ENCODE measurements around the gene CEACAM1.
"Not testable (repeated sequence)": the region's sequence is repeated elsewhere in the genome, so short reads cannot be mapped to it uniquely, and the experiment has no call there.

CEACAM1 gene

DNA sequence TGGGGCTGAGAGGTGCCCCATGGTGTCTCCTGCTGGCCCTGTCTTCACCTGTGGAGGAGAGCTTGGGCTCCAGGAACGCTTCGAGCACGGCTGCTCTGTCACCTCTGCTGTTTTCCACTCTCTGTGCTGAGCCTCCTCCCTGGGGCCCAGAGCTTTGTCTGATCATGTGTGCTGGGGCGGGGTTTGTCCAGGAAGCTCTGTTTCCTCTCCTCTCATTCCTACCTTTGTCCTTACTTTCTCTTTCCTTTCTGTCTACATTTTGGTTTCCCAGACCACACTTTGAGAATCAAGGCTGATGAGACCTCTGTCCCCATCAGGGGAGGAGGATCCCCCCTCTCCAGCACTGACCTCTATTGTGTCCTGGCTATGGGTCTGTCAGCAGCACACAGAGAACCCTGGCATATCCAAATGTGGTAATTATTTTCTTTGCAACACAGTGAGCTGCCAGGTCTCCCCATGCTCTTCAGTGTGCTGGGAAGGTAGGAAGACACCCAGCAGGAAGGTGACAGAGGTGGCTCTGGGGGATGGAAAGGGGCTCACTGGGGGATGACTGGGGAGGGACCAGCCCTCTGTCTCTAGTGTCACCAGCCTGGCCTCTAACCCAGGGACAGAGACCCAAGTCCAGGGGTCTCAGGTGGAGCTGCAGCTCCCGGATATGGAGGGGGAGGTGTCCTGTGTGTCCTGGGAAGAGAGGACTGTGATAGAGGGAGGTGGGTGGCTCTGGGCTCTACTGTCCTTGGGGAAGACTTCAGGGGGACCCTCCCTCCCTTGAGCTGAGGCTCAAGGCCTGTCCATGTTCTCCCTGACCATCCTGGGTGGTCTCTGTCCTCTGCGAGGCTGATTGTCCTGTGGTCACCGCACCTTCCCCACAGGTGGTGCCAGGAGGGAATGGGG lies at the start of gene CEACAM1:
CEACAM1 (minus strand) TSS at position 128 of the 894 bp plus-strand sequence; CDS start at position 21, 107 bp downstream.
- DNase-seq, result peak in 2 of 4 experiments; percentile 9 to 33

- DNase-seq, result no peak
Measured at GRCh38 chr19:42577016-42577415, 48.7 kb upstream of the CEACAM1 start.

DNA sequence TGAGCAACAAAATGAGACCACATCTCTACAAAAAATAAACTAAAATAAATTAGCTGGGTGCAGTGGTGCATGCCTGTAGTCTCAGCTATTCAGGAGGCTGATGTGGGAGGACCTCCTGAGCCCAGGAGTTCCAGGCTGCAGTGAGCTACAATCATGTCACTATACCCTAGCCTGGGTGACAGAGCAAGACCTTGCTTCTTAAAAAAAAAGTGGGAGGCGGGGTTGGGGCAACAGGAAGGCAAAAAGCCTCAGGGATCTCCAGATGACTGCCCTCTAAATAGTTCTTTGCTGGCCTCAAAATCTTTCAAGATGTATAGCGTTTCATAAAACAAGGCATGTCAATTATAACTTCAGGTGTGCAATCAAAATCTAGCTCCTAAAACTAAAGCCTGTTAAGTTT lies 48.0 kb upstream of the CEACAM1 start:
- DNase-seq, result no peak

GRCh38 chr19:42573642-42574041 lies 45.4 kb upstream of the CEACAM1 start:
- no peak for DNase-seq

- DNase-seq, result no peak
Measured at GRCh38 chr19:42571116-42571515, 42.8 kb upstream of the CEACAM1 start.

DNA sequence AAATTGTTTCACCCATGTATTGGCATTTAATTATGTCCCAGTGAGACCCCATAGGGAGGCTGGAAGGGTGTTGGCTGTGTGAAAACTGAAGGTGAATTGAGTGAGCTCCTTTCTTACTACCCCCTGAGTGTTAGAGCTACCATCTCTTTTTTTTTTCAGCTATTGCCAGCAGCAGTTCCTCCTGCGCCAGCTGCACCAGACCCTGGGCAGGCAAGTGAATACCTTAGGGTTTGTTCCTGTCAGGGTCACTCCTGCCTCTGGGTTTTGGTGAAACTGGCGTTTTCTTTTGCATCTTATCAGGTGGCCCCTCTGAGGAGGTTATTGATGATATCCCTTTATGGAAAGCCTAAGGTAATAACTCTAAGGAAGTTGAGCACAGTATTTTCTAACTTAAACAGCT lies 40.9 kb upstream of the CEACAM1 start:
- DNase-seq, result no peak

DNA sequence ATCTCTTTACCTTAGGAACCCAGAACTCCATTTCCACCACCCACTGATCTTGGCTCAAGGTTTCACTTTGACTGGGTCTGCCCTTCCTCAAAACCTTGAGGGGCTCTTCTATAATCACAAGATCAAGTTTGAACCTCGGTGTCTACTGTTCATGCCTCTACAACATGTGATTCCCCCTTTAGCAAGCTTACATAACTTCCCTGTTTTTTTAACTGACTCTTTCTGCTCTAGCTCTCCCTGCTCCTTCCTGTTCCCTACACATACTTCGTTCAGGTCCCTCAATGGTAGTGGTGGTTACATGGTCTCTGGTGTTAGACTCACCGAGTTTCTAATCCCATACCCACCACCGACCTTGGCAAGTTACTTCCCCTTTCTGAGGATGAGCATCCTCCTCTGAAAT lies 39.7 kb upstream of the CEACAM1 start:
- DNase-seq, result no peak

- no peak for DNase-seq
Measured at GRCh38 chr19:42567567-42567966, 39.3 kb upstream of the CEACAM1 start.

- no peak for DNase-seq
Measured at GRCh38 chr19:42563352-42564210, 35.3 kb upstream of the CEACAM1 start.

GRCh38 chr19:42561512-42561911 lies 33.2 kb upstream of the CEACAM1 start:
- no peak for DNase-seq

- DNase-seq, result no peak
Measured at GRCh38 chr19:42560731-42561130, 32.5 kb upstream of the CEACAM1 start.

DNA sequence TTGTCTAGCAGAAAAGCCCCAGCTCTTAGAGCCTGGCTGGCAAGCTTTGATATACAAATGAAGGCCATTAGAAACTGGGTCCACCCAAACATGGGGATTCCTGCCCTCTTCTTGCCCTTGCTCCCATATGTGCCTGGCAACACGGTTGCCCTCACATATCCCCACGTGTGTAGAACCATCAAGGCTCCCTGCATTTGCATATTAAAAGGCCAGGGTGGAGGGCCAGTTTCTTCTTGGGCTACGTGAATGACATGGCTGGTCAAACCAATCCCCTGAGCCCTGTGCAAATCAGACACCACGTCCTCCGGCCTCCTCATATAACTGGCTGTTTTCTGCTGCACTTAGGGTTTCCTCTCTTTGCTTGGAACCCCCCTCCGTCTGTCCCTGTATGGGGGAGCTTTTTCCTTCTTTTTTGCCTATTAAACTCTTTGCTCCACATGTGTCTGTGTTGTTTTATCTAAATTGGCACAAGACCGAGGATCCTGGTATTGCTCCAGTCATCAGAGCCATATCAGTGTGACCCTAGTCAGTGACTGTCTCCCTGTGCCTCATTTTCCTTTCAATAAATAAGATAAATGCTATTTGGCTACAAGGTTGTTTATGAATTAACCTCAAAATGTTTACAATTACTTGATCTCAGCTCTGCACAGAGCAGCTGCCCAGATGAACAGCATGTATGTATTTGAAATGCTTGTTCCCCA lies 30.3 kb upstream of the CEACAM1 start:
- DNase-seq, result no peak

- DNase-seq, result not testable (repeated sequence)
Measured at GRCh38 chr19:42557386-42557871, 29.1 kb upstream of the CEACAM1 start.

- no peak for DNase-seq
Measured at GRCh38 chr19:42555801-42556200, 27.5 kb upstream of the CEACAM1 start.

DNA sequence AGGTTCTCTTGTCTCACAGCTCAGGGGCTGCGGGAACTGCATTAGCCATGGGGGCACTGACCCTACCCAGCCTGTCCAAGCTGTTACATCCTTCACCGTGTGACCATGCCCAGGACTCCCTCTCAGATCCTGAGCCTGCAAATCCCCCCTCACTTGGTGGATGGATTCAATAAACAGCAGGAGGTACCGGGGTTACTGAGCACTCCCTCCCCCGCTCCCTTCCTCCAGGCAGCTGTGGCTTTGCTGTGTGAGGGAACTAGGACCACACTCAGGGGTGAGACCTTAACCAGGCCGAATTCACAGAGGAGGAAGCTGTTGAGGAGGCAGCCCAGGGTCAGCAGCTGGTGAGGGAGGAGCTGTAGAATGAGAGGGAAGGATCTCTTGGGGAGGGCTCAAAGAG lies 27.0 kb upstream of the CEACAM1 start:
- DNase-seq, result no peak

- no peak for DNase-seq
Measured at GRCh38 chr19:42554046-42554575, 25.8 kb upstream of the CEACAM1 start.

- no peak for DNase-seq
Measured at GRCh38 chr19:42553292-42554045, 25.2 kb upstream of the CEACAM1 start.

DNA sequence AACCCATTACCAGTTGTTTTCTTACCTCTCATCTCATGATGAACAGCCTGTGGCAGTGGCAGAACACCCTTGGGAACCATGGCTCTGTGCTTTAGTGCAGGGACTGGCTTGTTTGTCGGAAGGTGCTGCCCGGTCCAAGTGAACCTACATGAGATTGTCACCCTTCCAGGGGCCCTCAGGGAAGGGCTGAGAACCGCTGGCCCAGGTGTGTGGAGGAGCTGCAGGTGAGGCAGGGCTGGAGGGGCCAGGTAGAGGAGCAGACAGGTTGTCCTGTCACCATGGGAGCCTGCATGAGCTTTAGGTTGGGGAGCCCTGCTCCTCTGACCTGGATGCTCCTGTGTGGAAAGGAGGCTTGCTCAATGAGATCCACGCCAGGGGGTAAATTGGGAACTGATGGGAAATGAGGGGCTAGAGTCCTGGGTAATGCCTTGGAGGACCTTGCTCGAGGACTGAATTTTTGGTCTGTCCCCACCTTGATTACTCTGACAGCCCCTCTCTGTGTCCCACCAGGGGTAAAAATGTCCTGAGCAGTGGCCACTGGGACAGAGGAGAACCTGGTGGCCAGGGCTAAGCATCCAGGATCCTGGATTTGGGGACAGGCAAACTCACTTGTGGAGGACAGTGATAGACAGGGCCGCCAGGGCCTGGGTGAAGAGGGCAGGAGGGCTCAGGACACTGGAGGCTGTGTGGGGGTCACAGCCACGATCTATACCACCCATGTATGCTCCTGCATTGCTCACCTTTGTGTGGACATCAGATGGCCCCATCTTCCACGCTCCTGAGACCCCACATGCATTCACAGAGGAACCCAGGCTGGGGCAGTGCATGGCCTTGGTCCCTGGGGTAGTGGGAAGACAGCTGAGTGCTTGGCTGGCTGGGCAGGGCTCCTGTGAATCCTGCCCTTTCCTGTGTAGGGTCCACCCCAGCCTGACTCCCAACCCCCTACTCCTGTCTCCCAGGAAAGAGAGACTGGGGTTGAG lies 24.1 kb upstream of the CEACAM1 start:
- DNase-seq, result no peak

DNA sequence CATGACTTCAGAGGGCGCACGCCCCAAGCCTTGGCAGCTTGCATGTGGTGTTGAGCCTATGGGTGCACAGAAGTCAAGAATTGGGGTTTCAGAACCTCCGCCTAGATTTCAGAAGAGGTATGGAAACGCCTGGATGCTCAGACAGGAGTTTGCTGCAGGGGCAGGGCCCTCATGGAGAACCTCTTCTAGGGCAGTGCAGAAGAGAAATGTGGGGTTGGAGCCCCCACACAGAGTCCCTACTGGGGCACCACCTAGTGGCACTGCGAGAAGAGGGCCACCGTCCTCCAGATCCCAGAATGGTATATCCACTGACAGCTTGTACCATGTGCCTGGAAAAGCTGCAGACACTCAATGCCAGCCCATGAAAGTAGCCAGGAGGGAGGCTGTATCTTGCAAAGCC lies 22.2 kb upstream of the CEACAM1 start:
- DNase-seq, result not testable (repeated sequence)

DNA sequence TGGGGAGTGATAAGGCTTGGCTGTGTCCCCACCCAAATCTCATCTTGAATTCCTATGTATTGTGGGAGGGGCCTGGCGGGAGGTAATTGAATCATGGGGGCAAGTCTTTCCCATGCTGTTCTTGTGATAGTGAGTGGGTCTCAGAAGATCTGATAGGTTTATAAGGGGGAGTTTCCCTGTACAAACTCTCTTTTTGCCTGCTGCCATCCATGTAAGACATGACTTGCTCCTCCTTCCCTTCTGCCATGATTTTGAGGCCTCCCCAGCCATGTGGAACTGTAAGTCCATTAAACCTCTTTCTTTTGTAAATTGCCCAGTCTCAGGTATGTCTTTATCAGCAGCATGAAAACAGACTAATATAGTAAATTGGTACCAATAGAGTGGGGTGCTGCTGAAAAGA lies 20.8 kb upstream of the CEACAM1 start:
- DNase-seq, result not testable (repeated sequence)

DNA sequence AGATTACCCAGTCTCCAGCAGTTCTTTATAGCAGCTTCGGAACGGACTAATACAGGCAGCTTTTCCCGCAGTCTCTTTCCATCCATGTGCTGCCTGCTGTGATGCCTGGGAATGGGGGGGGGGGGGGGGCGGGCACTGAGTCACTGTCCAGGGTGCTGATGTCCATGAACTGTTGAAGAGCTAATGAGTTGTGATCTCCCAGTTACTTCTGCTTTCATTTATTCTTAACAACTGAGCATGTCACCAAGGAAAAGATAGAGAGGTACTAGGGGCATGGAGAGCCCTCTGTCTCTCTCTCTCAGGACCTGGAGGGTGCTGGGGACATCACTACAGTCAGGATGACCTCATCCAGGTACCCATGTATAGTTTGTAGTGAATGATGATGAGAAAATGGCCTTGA lies 20.3 kb upstream of the CEACAM1 start:
- DNase-seq, result no peak

Data from activated CD4-positive, CD25-positive, alpha-beta regulatory T cell (primary cell).